H1 (cell line): ENCODE results near the gene ATP1A3. TPM values are rescaled to one million over a fixed set of nuclear protein-coding genes. Genes with fewer than 3 reads are reported as not detected.

Experiments
- CTCF ChIA-PET: fragments of 300-600 bp; sonication (Branson Sonifier 250); formaldehyde crosslinking; loops from one replicate; lab custom pipeline; 2021; ENCODE audit not compliant: partially characterized antibody; lab: Charles Lee
- POLR2A ChIA-PET: fragments of 300-600 bp; sonication (Branson Sonifier 250); formaldehyde crosslinking; loops from one replicate; lab custom pipeline; 2021; ENCODE audit warnings: inconsistent platforms; ENCODE audit not compliant: partially characterized antibody; lab: Charles Lee
- DNase-seq, 2 experiments: peaks; one replicate each; pipeline versions ENCODE4 v3.0.0 to v3.0.0-alpha.2; 2010 to 2022; ENCODE audit warnings: low spot score in 2 of 2, low read depth in 1 of 2, mixed read lengths in 1 of 2
- FAIRE-seq: peaks from 2 replicates; lab custom pipeline; 2011; peaks lifted over from hg19 to GRCh38; lab: Jason Lieb, UNC
- H2AFZ ChIP-seq: 2 replicates; pipeline ENCODE4 v1.8.1; 2012; ENCODE audit warnings: low read length, inconsistent platforms
- H2AK5ac ChIP-seq: 2 replicates; pipeline ENCODE4 v1.6.1; 2013; ENCODE audit warnings: low read depth, low read length
- H2BK120ac ChIP-seq: replicated peaks from 2 replicates; pipeline ENCODE3; 2013; ENCODE audit warnings: low read depth, low read length, inconsistent platforms
- H2BK12ac ChIP-seq: 2 replicates; pipeline ENCODE4 v1.6.1; 2013; ENCODE audit warnings: low read depth, low read length
- H2BK15ac ChIP-seq: 2 replicates; pipeline ENCODE4 v1.6.1; 2013; ENCODE audit warnings: low read length
- H2BK20ac ChIP-seq: 2 replicates; pipeline ENCODE4 v1.6.1; 2013; ENCODE audit warnings: low read length
- H2BK5ac ChIP-seq: 2 replicates; pipeline ENCODE4 v1.6.1; 2013; ENCODE audit warnings: low read depth, low read length
- H3K14ac ChIP-seq: 2 replicates; pipeline ENCODE4 v1.6.1; 2013; ENCODE audit warnings: inconsistent platforms; ENCODE audit not compliant: insufficient read length
- H3K18ac ChIP-seq: 2 replicates; pipeline ENCODE4 v1.6.1; 2013; ENCODE audit warnings: low read length; ENCODE audit errors: extremely low read depth
- H3K23ac ChIP-seq: 2 replicates; pipeline ENCODE4 v1.6.1; 2013; ENCODE audit warnings: inconsistent platforms; ENCODE audit not compliant: insufficient read length
- H3K23me2 ChIP-seq: 2 replicates; pipeline ENCODE4 v1.6.1; 2013; ENCODE audit warnings: low read depth, low read length
- H3K27ac ChIP-seq: 2 replicates; pipeline ENCODE4 v1.6.1; 2011; ENCODE audit warnings: low read depth, low read length, inconsistent platforms
- H3K27me3 ChIP-seq, 4 experiments: replicated peaks in 1 of 4; 1 replicate in 1 of 4; 2 replicates in 3 of 4; pipeline versions ENCODE4 v1.6.1 to v1.8.1; 2011 to 2013; ENCODE audit warnings: low read length in 3 of 4, mild to moderate bottlenecking in 3 of 4, inconsistent platforms in 2 of 4, mixed read lengths in 2 of 4, moderate library complexity in 1 of 4; ENCODE audit not compliant: control insufficient read depth in 3 of 4, insufficient read depth in 3 of 4; ENCODE audit errors: extremely low read depth in 1 of 4
- H3K36me3 ChIP-seq, 4 experiments: 2 replicates each; pipeline versions ENCODE4 v1.6.1 to v1.8.1; 2011 to 2013; ENCODE audit warnings: mild to moderate bottlenecking in 4 of 4, low read length in 3 of 4, moderate library complexity in 2 of 4, control low read depth in 1 of 4, inconsistent platforms in 1 of 4; ENCODE audit not compliant: insufficient read depth in 4 of 4, control insufficient read depth in 2 of 4
- H3K4ac ChIP-seq: replicated peaks from 2 replicates; pipeline ENCODE3; 2013; ENCODE audit warnings: low read length, low read depth, mixed read lengths, inconsistent platforms; ENCODE audit not compliant: insufficient read length
- H3K4me1 ChIP-seq, 4 experiments: replicated peaks in 1 of 4; 1 replicate in 1 of 4; 2 replicates in 3 of 4; pipeline versions ENCODE4 v1.6.1 to v1.8.1; 2011 to 2013; ENCODE audit warnings: low read length in 3 of 4, inconsistent platforms in 2 of 4, mixed read lengths in 1 of 4; ENCODE audit not compliant: insufficient read depth in 4 of 4, control insufficient read depth in 3 of 4
- H3K4me2 ChIP-seq, 2 experiments: 2 replicates each; pipeline versions ENCODE4 v1.6.1 to v1.8.1; 2011 to 2013; ENCODE audit warnings: low read depth in 2 of 2, low read length in 2 of 2, control low read depth in 1 of 2, inconsistent platforms in 1 of 2, mild to moderate bottlenecking in 1 of 2; ENCODE audit not compliant: insufficient read depth in 1 of 2
- H3K4me3 ChIP-seq, 4 experiments: fragments of 200-600, 300-600 bp in 1 of 4; sonication (generic), shearing (Covaris generic), sonication (Bioruptor Twin) in 1 of 4; 2 replicates each; pipeline versions ENCODE4 v1.5.1 to v1.8.1; 2011 to 2016; ENCODE audit warnings: low read length in 4 of 4, low read depth in 3 of 4, control low read depth in 2 of 4, inconsistent platforms in 2 of 4, mild to moderate bottlenecking in 2 of 4, mixed read lengths in 1 of 4, moderate library complexity in 1 of 4; ENCODE audit not compliant: insufficient read depth in 2 of 4; ENCODE audit errors: extremely low read depth in 1 of 4
- H3K56ac ChIP-seq: replicated peaks from 2 replicates; pipeline ENCODE3; 2013; ENCODE audit warnings: low read depth, mild to moderate bottlenecking, mixed read lengths, low read length, inconsistent platforms; ENCODE audit not compliant: insufficient read length
- H3K79me1 ChIP-seq: 2 replicates; pipeline ENCODE4 v1.6.1; 2013; ENCODE audit warnings: low read depth, low read length, control low read depth
- H3K79me2 ChIP-seq, 2 experiments: 2 replicates each; pipeline versions ENCODE4 v1.6.1 to v1.8.1; 2012 to 2013; ENCODE audit warnings: low read length in 2 of 2, mild to moderate bottlenecking in 2 of 2, inconsistent platforms in 1 of 2; ENCODE audit not compliant: insufficient read depth in 2 of 2, control insufficient read depth in 1 of 2
- H3K9ac ChIP-seq, 4 experiments: replicated peaks in 1 of 4; 1 replicate in 1 of 4; 2 replicates in 3 of 4; pipeline versions ENCODE4 v1.6.1 to v1.8.1; 2011 to 2013; ENCODE audit warnings: low read depth in 3 of 4, low read length in 3 of 4, control low read depth in 2 of 4, mild to moderate bottlenecking in 2 of 4, moderate library complexity in 2 of 4, inconsistent platforms in 1 of 4; ENCODE audit errors: extremely low read depth in 1 of 4
- H3K9me3 ChIP-seq, 2 experiments: 2 replicates each; pipeline versions ENCODE4 v1.6.1 to v1.8.1; 2012 to 2013; ENCODE audit warnings: mild to moderate bottlenecking in 2 of 2, moderate library complexity in 2 of 2, control low read depth in 1 of 2, inconsistent platforms in 1 of 2, low read depth in 1 of 2, low read length in 1 of 2, mixed read lengths in 1 of 2; ENCODE audit not compliant: insufficient read depth in 2 of 2
- H4K20me1 ChIP-seq, 2 experiments: replicated peaks in 1 of 2; 2 replicates each; pipeline versions ENCODE3 to v1.8.1; 2011 to 2013; ENCODE audit warnings: inconsistent platforms in 2 of 2, low read length in 2 of 2, mild to moderate bottlenecking in 1 of 2; ENCODE audit not compliant: insufficient read depth in 2 of 2, control insufficient read depth in 1 of 2
- H4K5ac ChIP-seq: 2 replicates; pipeline ENCODE4 v1.6.1; 2013; ENCODE audit warnings: low read length, low read depth, mixed read lengths, inconsistent platforms; ENCODE audit not compliant: insufficient read length
- H4K8ac ChIP-seq: 2 replicates; pipeline ENCODE4 v1.8.0; 2013; ENCODE audit warnings: mild to moderate bottlenecking, moderate library complexity, low read length, inconsistent platforms; ENCODE audit not compliant: insufficient read depth; ENCODE audit errors: extremely low read depth
- H4K91ac ChIP-seq: replicated peaks from 2 replicates; pipeline ENCODE3; 2013; ENCODE audit warnings: low read length, mixed read lengths, inconsistent platforms; ENCODE audit not compliant: insufficient read length
- EP300 ChIP-seq, 2 experiments: IDR thresholded peaks; 1 replicate in 1 of 2; 2 replicates in 1 of 2; pipeline ENCODE4 v1.6.1; 2011 to 2012; ENCODE audit warnings: low read depth in 2 of 2, low read length in 2 of 2, mild to moderate bottlenecking in 2 of 2, borderline replicate concordance in 1 of 2, inconsistent platforms in 1 of 2, moderate library complexity in 1 of 2
- HDAC2 ChIP-seq, 2 experiments: fragments of 300-600 bp in 1 of 2; sonication (generic) in 1 of 2; IDR thresholded peaks; 2 replicates each; pipeline ENCODE4 v1.6.1; 2011 to 2012; ENCODE audit warnings: low read depth in 2 of 2, low read length in 2 of 2, mild to moderate bottlenecking in 2 of 2, moderate library complexity in 2 of 2, borderline replicate concordance in 1 of 2, inconsistent platforms in 1 of 2
- KDM5A ChIP-seq: fragments of 200-600 bp; IDR thresholded peaks from 2 replicates; pipeline ENCODE4 v1.7.1; 2012; ENCODE audit warnings: mild to moderate bottlenecking, low read length, inconsistent platforms, mixed read lengths
- SAP30 ChIP-seq: fragments of 300-600 bp; sonication (generic); IDR thresholded peaks from 2 replicates; pipeline ENCODE4 v1.7.1; 2012; ENCODE audit warnings: low read length, moderate library complexity, mild to moderate bottlenecking, inconsistent platforms; ENCODE audit not compliant: insufficient read depth, insufficient replicate concordance
- SIRT6 ChIP-seq: IDR thresholded peaks from one replicate; pipeline ENCODE4 v1.7.1; 2012; ENCODE audit warnings: low read length, inconsistent platforms
- TAF7 ChIP-seq: optimal IDR thresholded peaks from 2 replicates; pipeline ENCODE3; 2011; ENCODE audit warnings: low read depth, mild to moderate bottlenecking, inconsistent platforms, low read length, moderate library complexity, borderline replicate concordance
- TCF12 ChIP-seq: IDR thresholded peaks from 2 replicates; pipeline ENCODE4 v1.6.1; 2011; ENCODE audit warnings: low read depth, mild to moderate bottlenecking, low read length
- WGBS, 2 experiments: shearing (Covaris generic) in 1 of 2; methylation state at CpG; one replicate each; pipeline versions ENCODE4 v1.1.6 to v1.1.7; 2013 to 2015; ENCODE audit warnings: low lambda C conversion rate in 2 of 2, mixed read lengths in 2 of 2, inconsistent platforms in 1 of 2, low coverage in 1 of 2, missing lambda C conversion rate in 1 of 2; ENCODE audit not compliant: insufficient replicate concordance in 2 of 2, insufficient coverage in 1 of 2, insufficient read length in 1 of 2; ENCODE audit errors: extremely low coverage in 1 of 2, missing lambda C conversion rate in 1 of 2; 5-methylcytosine and 5-hydroxymethylcytosine counted together
- polyA plus RNA-seq, 7 experiments: library from polyadenylated mRNA; depleted of rRNA in 3 of 7; stranded (reverse) in 5 of 7; unstranded in 2 of 7; fragments of >200 nt in 5 of 7; fragments of 200-250 nt in 2 of 7; gene quantifications; 1 replicate in 5 of 7; 2 replicates in 1 of 7; 4 replicates in 1 of 7; pipeline versions ENCODE4 v1.2.1 to v1.2.3, GENCODE V29; 2011 to 2013; ENCODE audit warnings: missing spikeins in 2 of 7, mixed read lengths in 2 of 7
- total RNA-seq: library from RNA; stranded (reverse); fragmentation: NEBNext Ultra II Directional; extraction: Animal tissue kit (Norgen Biotek cat#: 25700); gene quantifications from 2 replicates; pipeline ENCODE4 v1.2.1, GENCODE V29; 2021
- TF ChIP-seq, protein P1 (sequence below), 3 experiments: IDR thresholded peaks; 1 replicate in 2 of 3; 2 replicates in 1 of 3; pipeline versions ENCODE4 v1.5.1 to v1.6.1; 2011; ENCODE audit warnings: low read length in 3 of 3, mild to moderate bottlenecking in 3 of 3, inconsistent platforms in 2 of 3, low read depth in 1 of 3, moderate library complexity in 1 of 3; ENCODE audit not compliant: insufficient read depth in 1 of 3; ENCODE audit errors: control extremely low read depth in 1 of 3

ATP1A3 gene
- total and polyA plus RNA-seq, 2 of the 8 experiments (the other 6 are each of a cell fraction or from before 2014, with no cell fraction given), result 11.1 to 41.2 TPM

DNA sequence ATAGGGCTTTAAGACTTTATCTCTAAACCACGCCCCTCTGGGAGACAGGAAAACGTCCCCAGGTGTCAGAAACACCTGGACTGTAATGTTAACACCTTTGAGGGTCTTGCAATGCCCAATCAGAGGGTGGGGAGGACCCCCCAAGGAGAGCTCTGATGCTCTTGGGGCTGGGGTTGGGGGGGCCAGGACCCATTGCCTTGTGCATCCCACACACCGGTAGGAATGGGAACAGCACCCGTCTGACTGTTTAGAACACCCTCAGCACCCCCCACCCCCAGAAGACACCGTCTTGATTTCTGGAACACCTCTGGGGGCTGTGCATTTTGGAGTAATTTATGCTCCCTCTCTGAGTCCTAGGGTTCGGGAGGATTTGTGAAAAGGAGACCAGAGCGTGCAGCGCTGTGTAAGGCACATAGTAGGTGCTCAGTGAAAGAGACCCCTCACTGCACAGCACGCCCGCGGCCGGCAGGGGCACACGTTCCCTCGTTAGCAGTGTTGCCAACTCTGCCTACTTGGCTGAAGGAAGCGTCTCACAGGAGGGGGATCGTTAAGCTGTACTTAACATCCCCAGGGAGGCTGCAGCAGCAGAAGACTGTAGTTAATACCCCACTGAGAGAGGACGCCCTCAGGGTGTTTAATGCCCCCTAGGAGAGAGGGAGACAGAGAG lies 63.0 kb downstream of the ATP1A3 start:
- no peak overlapping the region for H3K18ac ChIP-seq
- no peak overlapping the region for H2AFZ ChIP-seq
- DNase-seq, result peak; percentile 58 to 84
- peak overlapping the region in 1 of 2 experiments; percentile 19; a peak in 1 of 4 replicates for H3K4me2 ChIP-seq
- H3K36me3 ChIP-seq, result no peaks in the 10 kb centered on the region; a peak in 1 of 8 replicates
- no peak overlapping the region for H3K27ac ChIP-seq
- H3K9me3 ChIP-seq, result no peaks in the 10 kb centered on the region
- no peak overlapping the region for H2BK5ac ChIP-seq
- peaks cover 6 to 23% (median 15%) of the 10 kb centered on the region in 4 experiments for H3K4me1 ChIP-seq
- no peak overlapping the region for H2AK5ac ChIP-seq
- H2BK15ac ChIP-seq, result no peak overlapping the region
- CTCF ChIA-PET, result interaction anchor here (0.8 to 7.0 kb wide), 24 partner anchors 9 to 66 kb away, joined by 3 to 51 read pairs (median 5); partner anchors contain the start of gene ARHGEF1
- H2BK120ac ChIP-seq, result no peak overlapping the region
- H3K79me2 ChIP-seq, result no peaks in the 10 kb centered on the region
- H3K14ac ChIP-seq, result no peak overlapping the region
- H3K56ac ChIP-seq, result no peak overlapping the region
- H3K23ac ChIP-seq, result no peak overlapping the region
- H4K20me1 ChIP-seq, result peaks cover 6 to 29% of the 10 kb centered on the region in 2 experiments
- H4K5ac ChIP-seq, result no peak overlapping the region
- no peak overlapping the region for H4K91ac ChIP-seq
- H3K4me3 ChIP-seq, result no peak overlapping the region
- no peak overlapping the region for H3K4ac ChIP-seq
- 8% methylated on average over 17 of the region's 17 CpGs; no CpG with 5 or more reads in 1 of the 2 experiments for WGBS, 2 experiments
- H2BK20ac ChIP-seq, result no peak overlapping the region
- POLR2A ChIA-PET, result interaction anchor here (0.6 to 9.6 kb wide), 12 partner anchors 9 to 151 kb away, joined by 3 to 71 read pairs (median 6); partner anchors contain the start of gene RABAC1
- H4K8ac ChIP-seq, result no peak overlapping the region
- H3K79me1 ChIP-seq, result no peaks in the 10 kb centered on the region
- peaks cover 12% of the 10 kb centered on the region for H3K23me2 ChIP-seq
- FAIRE-seq, result peak; percentile 73
- H3K27me3 ChIP-seq, result peaks cover 72 to 97% (median 94%) of the 10 kb centered on the region in 4 experiments
- H2BK12ac ChIP-seq, result no peak overlapping the region
- no peak overlapping the region for H3K9ac ChIP-seq
- TF ChIP-seq, protein P1, sequence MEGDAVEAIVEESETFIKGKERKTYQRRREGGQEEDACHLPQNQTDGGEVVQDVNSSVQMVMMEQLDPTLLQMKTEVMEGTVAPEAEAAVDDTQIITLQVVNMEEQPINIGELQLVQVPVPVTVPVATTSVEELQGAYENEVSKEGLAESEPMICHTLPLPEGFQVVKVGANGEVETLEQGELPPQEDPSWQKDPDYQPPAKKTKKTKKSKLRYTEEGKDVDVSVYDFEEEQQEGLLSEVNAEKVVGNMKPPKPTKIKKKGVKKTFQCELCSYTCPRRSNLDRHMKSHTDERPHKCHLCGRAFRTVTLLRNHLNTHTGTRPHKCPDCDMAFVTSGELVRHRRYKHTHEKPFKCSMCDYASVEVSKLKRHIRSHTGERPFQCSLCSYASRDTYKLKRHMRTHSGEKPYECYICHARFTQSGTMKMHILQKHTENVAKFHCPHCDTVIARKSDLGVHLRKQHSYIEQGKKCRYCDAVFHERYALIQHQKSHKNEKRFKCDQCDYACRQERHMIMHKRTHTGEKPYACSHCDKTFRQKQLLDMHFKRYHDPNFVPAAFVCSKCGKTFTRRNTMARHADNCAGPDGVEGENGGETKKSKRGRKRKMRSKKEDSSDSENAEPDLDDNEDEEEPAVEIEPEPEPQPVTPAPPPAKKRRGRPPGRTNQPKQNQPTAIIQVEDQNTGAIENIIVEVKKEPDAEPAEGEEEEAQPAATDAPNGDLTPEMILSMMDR (IDR thresholded peaks at IDR 0.05; ENCODE audit: control extremely low read depth in 1 of 3, insufficient read depth in 1 of 3, low read depth in 1 of 3, low read length in 3 of 3), result peak; percentile 59 to 97 (median 91)
- TF ChIP-seq TCF12, result no peak
- TF ChIP-seq KDM5A, result no peak
- peak in 1 of 2 experiments; percentile 74; a peak in 1 of 4 replicates for TF ChIP-seq HDAC2 (IDR thresholded peaks at IDR 0.05; ENCODE audit: borderline replicate concordance in 1 of 2, low read depth in 2 of 2, low read length in 2 of 2)
- TF ChIP-seq TAF7, result no peak
- TF ChIP-seq SAP30, result no peak
- 0 out of 3 replicates have a peak, but pooled peaks of 1 of the 2 experiments have one; percentile 43 for TF ChIP-seq EP300 (IDR thresholded peaks at IDR 0.05; ENCODE audit: borderline replicate concordance in 1 of 2, low read depth in 2 of 2, low read length in 2 of 2)
- no peak for TF ChIP-seq SIRT6
